ENCODE data around the gene SLC7A14.

DNA sequence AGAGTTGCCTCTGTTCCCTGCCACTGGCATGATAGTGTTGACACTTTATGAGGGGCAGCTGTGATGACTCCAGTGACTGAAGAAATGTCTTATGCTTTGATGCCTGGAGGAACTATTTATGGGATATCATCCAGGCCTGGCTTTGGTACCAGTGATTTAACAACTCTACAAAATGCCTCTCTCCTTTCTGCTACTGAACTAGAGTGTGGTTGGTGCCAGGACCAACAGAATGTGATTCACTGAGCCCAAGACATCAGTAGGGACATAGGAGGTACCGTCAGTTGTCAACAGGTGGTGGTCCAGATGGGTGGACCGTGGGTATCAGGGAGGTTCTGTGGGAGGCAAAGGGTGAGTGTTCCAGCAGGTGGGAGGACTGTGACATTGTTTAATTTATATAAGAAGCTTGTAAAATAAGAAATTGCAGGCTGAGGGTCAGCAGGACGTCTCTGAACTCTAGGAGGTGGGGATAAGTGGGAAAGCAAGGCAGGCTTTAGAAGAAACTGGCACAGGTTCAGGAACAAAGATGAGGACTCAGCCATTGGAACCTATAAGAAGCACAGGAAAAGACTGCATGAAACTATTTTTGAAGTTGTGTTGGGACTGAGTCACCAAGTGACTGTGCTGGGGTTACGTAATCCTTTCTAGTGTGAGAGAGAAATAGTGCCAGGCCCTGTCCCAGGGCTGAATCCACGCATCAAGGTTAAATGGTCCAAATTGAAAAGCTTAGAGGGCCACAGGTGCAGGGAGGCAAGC, 28.5 kb upstream of the SLC7A14 start:
- TF ChIP-seq, protein P1, sequence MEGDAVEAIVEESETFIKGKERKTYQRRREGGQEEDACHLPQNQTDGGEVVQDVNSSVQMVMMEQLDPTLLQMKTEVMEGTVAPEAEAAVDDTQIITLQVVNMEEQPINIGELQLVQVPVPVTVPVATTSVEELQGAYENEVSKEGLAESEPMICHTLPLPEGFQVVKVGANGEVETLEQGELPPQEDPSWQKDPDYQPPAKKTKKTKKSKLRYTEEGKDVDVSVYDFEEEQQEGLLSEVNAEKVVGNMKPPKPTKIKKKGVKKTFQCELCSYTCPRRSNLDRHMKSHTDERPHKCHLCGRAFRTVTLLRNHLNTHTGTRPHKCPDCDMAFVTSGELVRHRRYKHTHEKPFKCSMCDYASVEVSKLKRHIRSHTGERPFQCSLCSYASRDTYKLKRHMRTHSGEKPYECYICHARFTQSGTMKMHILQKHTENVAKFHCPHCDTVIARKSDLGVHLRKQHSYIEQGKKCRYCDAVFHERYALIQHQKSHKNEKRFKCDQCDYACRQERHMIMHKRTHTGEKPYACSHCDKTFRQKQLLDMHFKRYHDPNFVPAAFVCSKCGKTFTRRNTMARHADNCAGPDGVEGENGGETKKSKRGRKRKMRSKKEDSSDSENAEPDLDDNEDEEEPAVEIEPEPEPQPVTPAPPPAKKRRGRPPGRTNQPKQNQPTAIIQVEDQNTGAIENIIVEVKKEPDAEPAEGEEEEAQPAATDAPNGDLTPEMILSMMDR (IDR thresholded peaks at IDR 0.05; ENCODE audit: borderline replicate concordance, extremely low read depth, low read length, poor library complexity, severe bottlenecking) = no peak
- no peak for TF ChIP-seq EZH2 (IDR thresholded peaks at IDR 0.05; ENCODE audit: borderline replicate concordance, low read depth, low read length, severe bottlenecking)
